Amniotic epithelial cell (primary cell): ENCODE data around the gene TTC7B.

Experiments
- DNase-seq: peaks from one replicate; pipeline ENCODE4 v3.0.0-alpha.2; 2010; ENCODE audit warnings: low read depth

The TTC7B gene

DNA sequence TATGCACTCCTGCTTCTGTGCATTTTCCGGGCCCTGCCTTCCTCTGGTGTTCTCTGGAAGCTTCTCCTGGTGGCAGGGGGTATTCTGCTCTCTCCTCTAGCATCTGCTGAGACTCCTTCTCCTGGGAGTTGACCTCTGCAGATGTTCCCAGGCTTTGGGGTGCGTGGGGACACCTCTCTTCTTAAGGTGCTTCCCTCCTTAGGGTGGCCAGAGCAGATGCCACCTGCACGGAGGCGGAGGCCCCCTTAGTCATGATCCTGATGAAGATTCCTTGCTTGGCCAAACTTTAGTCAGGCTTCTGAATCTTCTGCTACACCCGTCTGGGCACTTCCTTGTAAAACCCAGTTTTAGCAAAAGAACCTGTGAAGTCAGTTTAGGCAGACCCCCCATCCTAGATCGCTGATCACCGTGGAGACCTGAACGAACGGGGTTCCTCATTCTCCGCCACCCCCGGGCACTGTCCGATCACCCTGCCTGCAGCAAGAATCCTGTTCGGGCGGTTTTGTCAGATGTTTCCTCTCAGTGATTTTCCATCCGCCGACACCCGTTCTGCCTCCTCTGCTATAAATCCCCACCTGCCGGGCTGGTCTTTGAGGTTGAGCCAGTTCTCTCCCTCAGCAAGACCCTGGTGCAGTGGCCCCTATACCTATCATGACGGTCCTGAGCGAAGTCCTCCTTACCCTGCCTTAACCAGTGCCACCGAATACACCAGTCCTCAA lies 307.5 kb downstream of the TTC7B start:
- DNase-seq, result no peak

- no peak for DNase-seq
Measured at GRCh38 chr14:90508036-90508435, 308.2 kb downstream of the TTC7B start.

GRCh38 chr14:90507428-90507827 lies 308.8 kb downstream of the TTC7B start:
- no peak for DNase-seq

DNA sequence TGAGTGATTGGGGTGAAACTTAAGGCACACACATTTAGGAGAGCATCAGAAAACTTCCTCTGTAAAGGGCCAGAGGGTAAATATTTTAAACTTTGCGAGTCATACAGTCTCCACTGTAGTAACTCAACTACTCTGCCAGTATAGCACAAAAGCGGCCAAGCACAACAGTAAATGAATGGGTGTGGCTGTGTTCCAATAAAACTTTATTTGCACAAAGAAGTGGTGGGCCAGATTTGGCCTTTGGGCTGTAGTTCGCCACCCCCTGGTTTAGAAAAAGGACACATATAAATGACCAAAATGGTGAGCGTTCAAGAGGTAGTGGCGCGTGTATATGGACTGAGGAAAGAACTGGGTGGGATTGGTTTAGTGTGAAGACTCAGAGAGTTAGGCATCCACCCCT lies 309.5 kb downstream of the TTC7B start:
- DNase-seq, result no peak

GRCh38 chr14:90505531-90505930 lies 310.7 kb downstream of the TTC7B start:
- no peak for DNase-seq

GRCh38 chr14:90504643-90505042 lies 311.6 kb downstream of the TTC7B start:
- no peak for DNase-seq

DNA sequence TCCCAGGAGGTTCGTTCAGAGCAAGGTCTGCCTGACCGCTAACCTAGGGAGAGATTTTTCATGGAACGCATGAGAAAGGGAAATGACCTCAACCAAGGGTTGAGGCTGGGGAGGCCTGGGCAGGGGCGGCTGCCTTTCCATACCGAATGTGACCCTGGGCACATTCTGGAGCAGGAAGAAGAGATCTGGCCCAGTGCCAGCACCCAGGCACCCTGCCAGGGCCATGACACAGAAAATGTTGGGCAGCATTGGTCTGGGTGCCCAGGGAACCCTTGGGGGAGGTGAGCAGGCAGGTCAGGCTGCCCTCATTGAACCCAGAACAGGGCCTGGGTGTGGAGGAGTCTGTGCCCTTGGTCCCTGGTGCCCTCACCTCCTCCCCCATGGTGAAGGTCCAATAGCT lies 312.6 kb downstream of the TTC7B start:
- no peak for DNase-seq

- no peak for DNase-seq
Measured at GRCh38 chr14:90502760-90503159, 313.5 kb downstream of the TTC7B start.

DNA sequence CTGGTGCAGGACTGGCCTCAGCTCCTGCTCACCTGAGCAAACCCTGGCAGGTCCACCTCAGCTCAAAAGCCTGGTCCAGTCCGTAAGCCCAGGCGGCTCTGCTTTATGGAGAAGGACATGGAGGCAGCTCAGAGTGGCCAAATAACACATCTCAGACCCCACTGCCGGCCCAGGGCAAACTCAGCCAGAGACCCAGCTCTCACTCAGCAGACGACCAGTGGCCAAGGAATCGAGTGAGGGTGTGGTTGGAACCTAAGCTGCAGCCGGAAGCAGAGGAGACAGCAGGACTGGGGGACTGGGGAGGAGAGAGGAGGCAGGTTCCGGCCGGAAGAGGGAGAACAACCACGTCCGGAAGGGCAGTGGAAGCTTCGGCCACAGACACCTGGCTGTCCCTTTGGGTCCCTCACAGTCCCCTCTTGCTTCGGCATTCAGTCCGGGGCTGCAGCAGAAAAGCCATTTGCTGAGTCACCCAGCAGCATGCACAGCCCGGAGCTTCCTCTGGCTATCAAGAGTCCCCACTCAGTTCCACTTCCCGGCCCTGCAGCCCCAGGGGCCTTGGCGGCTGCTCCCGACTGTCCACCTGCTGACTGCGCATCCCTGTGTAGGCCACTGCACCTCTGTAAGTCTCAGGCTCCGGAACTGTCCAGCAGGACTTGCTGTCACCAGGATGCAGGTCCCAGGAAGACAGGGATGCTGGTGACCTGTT lies 315.4 kb downstream of the TTC7B start:
- DNase-seq, result no peak

GRCh38 chr14:90499908-90500664 lies 316.1 kb downstream of the TTC7B start:
- no peak for DNase-seq

- DNase-seq, result no peak
Measured at GRCh38 chr14:90499121-90499520, 317.1 kb downstream of the TTC7B start.

GRCh38 chr14:90498198-90498597 lies 318.0 kb downstream of the TTC7B start:
- DNase-seq, result no peak

DNA sequence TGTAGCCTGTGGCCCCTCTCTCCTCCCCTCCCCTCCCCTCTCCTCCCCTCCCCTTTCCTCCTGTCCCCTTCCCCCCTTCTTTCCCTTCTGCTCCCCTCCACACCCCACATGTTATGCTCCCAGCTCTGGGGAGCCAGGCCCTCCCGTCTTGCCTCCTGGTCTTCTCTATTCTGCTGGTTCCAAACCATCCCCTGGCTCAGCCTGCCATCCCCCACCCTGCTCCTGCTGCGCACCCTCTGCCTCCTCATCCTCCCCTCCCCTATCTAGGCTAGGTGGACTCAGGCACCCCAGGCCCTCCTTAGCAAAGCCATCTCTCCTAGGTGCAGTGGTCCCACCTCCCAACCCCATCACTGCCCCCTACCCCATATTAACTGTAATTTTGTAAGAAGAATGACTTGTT lies 319.9 kb downstream of the TTC7B start:
- no peak for DNase-seq

DNA sequence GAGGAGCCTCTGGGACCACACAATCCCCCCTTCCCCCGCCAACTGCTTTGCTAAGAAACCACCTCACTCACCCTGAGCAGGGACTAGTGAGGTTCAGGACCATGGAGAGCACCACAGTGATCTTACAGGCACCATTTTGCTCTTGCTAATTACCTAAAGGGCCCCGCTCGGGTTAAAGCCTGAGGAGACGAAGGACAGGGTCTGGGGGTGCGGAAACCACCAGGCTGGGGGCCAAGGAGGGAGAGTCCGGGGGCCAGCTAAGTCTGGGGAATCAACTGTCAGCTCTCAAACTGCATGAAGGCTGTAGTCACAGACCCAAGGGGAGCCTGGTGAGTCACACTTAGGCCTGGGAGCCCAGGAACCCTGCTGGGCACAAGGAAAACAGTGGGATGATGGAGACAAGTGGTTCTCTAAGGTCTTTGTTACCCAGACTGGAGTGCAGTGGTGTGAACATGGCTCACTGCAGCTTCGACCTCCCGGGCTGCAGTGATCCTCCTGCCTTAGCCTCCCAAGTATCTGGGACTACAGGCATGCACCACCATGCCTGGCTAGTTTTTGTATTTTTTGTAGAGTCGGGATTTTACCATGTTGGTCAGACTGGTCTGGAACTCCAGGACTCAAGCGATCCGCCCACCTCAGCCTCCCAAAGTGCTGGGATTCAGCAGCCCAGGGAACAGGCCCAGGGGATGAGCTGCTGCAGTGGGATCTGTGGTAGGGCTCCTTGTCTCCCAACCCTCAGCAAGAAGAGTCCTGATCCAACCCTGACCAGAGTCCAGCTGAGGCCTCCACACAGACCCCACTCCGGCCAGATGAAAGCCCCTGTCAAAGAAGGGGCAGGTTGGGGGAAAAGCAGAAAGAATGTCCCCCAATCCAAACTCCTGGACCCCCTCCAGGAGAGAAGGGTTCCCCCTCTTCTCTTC lies 320.6 kb downstream of the TTC7B start:
- peak; percentile 74 for DNase-seq

DNA sequence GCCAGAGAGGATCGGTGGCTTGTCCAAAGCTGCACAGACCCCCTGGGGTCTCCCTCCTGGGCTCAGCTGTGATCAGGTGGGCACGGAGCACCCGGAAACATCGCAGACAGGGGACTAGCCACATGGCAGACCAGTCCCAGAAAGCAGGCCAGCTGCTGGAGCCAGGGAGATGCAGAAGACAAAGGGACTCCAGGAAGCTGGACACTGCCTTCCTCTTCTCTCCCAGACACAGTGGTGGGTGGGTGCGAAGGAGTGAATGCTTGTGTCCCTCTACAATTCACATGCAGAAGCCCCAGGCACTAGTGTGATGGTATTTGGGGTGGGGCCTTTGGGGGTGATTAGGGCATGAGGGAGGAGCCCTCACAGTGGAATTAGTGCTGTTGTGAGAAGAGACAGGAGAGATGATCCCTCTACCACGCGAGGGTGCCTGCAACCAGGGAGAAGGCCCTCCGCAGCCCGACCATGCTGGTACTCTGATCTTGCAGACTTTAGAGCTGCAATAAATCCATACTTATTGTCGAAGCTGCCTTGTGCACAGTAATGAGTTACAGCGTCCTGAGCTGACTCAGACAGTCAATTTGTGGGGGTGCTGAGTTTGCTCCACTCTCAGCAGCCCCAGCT lies 324.2 kb downstream of the TTC7B start:
- peak; percentile 25 for DNase-seq

DNA sequence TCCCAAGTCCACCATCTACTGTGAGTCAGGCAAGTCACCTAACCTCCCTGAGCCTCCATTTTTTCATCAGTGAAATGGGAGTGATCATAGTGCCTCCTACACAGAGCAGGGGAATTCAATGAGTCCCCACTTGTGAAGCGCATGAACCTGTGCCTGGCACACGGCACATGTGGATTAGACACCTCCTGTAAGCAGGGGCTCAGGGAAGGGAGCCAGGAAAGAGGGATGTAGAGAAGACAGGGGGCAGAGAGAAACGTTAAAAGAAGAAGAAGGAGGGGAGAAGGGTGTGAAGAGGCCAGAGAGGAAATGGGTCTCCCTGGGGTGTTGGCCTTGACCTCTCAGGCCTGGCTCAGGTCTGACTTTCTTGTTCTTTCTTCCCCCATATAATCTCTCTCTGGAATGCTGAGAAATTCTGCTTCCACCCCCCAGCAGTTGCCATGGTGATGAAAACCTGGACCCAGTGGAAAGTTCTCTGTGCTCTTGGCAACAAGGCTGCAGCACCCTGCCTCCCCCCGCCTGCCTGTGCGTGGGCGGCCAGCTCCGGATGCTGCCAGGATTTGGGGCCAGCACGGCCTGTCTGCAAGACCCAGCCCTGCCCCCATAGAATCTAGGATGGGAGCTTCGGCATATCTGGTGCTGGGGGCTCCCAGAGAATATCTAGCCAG lies 324.9 kb downstream of the TTC7B start:
- peak; percentile 84 for DNase-seq

- no peak for DNase-seq
Measured at GRCh38 chr14:90490720-90491050, 325.5 kb downstream of the TTC7B start.

DNA sequence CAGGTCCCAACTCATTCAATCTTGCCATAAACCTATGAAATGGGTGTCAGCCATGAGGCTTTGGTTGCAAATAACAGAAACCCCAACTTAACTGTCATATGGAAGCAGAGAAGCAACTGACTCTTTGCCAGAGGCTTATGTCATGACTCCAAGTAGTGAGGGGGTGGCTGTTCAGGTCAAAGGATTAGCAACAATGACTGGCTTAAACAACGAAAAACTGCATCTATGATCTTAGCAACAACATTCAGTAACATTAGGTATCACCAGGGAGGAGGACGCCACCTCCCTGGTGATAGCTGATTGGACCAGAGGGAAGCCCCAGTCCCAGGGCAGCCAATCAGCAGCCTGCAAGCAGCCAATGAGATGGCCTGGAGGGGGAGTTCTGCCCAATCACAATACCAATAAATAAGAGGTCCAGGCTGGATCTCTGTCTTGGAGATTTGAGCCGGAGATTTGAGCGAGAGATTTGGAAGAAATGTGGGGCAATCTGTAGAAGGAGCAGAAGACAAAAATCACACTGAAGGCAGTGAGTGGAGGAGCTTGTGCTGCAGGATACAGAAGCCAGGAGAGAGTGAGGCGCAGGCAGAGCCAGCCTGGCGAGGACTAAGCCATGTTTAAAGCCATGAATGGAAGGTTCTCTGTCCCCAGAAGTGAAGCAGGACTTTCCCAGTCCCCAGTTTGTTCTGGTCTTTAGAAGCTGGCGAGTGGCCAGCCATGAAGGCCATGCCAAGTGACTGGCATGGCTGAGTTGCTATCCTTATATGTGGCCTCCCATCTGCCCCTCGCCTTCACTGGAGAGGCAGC lies 326.1 kb downstream of the TTC7B start:
- DNase-seq, result no peak

DNA sequence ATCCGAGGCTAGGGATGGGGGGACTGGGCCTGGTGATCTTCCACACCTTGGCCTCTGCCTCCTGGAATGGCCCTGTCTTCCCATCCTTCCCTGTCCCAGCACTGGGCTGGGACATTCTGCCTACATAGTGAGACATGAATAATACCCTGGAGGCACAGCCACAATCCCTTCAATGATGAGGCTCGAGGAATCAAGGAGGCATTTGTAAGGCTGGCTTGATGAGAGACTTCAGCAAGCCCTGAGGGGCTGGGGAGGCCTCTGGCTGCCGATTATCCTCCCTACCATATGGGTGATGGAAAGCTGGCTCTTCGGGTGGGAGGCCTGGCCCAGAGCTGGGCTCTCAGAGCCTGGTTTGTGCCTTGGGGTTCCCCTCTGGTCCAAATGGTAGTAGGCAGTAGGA lies 326.9 kb downstream of the TTC7B start:
- no peak for DNase-seq

- no peak for DNase-seq
Measured at GRCh38 chr14:90488256-90488655, 328.0 kb downstream of the TTC7B start.
